Mesothelial cell of epicardium (in vitro differentiated cells): ENCODE results near the gene MIEF2. TPM values are rescaled to one million over a fixed set of nuclear protein-coding genes. Genes with fewer than 3 reads are reported as not detected.

Experiments used
- DNase-seq, 2 experiments: peaks; one replicate each; pipeline ENCODE4 v3.0.0; 2021; ENCODE audit warnings: low spot score in 2 of 2; ENCODE audit not compliant: unreplicated experiment in 2 of 2
- H3K27ac Mint-ChIP-seq: 2 replicates; pipeline ENCODE4 v1.8.0; 2021; ENCODE audit warnings: mixed read lengths
- H3K27me3 Mint-ChIP-seq: 2 replicates; pipeline ENCODE4 v1.8.0; 2021; ENCODE audit warnings: low read depth, mixed read lengths
- H3K36me3 Mint-ChIP-seq: 2 replicates; pipeline ENCODE4 v1.8.0; 2021; ENCODE audit warnings: mixed read lengths
- H3K4me1 Mint-ChIP-seq: 2 replicates; pipeline ENCODE4 v1.8.0; 2021; ENCODE audit warnings: mixed read lengths
- H3K4me3 Mint-ChIP-seq: 2 replicates; pipeline ENCODE4 v1.8.0; 2021; ENCODE audit warnings: mild to moderate bottlenecking, moderate library complexity, mixed read lengths
- H3K9me3 Mint-ChIP-seq: 2 replicates; pipeline ENCODE4 v1.8.0; 2021; ENCODE audit warnings: mixed read lengths
- total RNA-seq: library from RNA; stranded (reverse); gene quantifications from 3 replicates; pipeline ENCODE4 v1.2.1, GENCODE V29; 2021
- TF ChIP-seq, protein P1 (sequence below): fragments of 200-600 bp; sonication (generic); IDR thresholded peaks from one replicate; pipeline ENCODE4 v1.5.0; 2021; ENCODE audit warnings: antibody characterized with exemption; ENCODE audit not compliant: unreplicated experiment

MIEF2 gene
- total RNA-seq, 1 donor from 2014 or later = 23.8 TPM

DNA sequence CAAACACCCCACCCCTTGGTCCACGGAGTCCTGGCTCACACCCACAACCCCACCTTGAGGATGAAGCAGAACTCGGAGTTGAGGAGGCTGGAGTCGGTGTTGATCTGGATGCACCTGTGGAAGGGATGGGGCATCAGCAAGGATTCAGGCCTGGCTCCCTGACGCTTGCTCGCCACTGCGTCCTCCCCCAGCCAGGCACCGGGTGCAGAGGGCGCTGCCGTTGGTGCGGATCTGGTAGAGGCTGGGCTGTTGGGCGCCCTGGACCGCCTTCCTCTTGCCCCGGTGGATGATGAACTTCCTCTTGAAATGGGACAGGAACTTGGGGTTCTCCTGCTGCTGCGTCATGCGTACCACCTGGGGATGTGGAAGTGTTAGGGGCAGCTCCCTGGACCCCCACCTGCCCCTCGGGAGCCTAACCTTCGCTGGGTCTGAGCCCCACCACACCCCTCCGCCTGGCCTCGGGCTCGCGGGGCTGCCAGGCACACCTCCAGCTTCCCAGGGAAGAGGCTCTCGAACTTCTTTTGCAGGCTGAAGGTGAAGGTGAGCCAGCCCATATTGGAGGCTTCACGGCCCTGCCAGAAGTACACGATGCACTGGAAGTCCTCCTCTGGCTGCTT is 14.2 kb upstream of the MIEF2 start:
- H3K36me3 Mint-ChIP-seq = peaks cover 19% of the 10 kb centered on the region
- H3K4me1 Mint-ChIP-seq = peaks cover 13% of the 10 kb centered on the region
- H3K4me3 Mint-ChIP-seq = peak overlapping the region; percentile 45
- TF ChIP-seq, protein P1, sequence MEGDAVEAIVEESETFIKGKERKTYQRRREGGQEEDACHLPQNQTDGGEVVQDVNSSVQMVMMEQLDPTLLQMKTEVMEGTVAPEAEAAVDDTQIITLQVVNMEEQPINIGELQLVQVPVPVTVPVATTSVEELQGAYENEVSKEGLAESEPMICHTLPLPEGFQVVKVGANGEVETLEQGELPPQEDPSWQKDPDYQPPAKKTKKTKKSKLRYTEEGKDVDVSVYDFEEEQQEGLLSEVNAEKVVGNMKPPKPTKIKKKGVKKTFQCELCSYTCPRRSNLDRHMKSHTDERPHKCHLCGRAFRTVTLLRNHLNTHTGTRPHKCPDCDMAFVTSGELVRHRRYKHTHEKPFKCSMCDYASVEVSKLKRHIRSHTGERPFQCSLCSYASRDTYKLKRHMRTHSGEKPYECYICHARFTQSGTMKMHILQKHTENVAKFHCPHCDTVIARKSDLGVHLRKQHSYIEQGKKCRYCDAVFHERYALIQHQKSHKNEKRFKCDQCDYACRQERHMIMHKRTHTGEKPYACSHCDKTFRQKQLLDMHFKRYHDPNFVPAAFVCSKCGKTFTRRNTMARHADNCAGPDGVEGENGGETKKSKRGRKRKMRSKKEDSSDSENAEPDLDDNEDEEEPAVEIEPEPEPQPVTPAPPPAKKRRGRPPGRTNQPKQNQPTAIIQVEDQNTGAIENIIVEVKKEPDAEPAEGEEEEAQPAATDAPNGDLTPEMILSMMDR = no peak
- H3K27me3 Mint-ChIP-seq = no peaks in the 10 kb centered on the region
- H3K27ac Mint-ChIP-seq = no peak overlapping the region
- H3K9me3 Mint-ChIP-seq = no peaks in the 10 kb centered on the region
- DNase-seq = no peak

DNA sequence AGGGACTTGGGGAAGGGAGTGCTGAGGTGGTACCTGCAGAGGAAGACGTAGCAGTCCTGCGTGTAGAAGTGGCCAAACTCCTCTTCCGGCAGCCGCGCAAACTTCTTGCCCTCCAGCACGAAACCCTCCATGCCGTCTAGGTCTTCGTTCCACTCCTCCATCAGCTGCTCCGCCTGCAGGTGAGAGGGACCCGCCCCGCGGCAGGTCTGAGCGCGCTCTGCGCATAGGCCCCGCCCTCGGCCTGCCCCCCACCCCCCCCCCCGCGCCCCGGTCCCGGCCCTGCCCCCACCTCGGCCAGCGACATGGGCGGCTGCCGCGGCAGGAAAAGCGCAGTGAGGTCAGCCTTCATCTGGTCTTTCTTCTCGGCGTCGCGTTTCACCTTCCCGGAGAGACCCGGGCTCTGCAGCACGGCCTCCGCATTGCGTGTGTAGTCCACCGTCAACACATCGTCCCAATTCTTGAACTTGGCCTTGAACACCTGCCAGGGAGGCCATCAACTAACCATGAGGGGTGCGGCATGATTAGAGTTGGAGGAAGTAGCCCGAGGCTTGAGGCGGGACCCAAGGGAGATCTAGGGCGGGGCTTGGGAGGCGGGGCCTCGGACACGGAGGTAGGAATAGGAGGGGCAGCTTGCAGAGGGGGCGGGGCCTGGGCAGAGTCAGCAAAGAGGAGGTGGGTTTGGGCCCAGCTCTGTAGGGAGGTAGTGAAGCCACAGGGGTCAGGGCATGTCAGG is 13.4 kb upstream of the MIEF2 start:
- Mint-ChIP-seq H3K27ac (peak overlapping the region; percentile 89), H3K36me3 (peaks cover 25% of the 10 kb centered on the region), H3K27me3 (no peaks in the 10 kb centered on the region), H3K4me3 (peak overlapping the region; percentile 63), H3K4me1 (peaks cover 13% of the 10 kb centered on the region), H3K9me3 (no peaks in the 10 kb centered on the region)
- TF ChIP-seq, protein P1 = no peak
- DNase-seq = peak; percentile 57 to 70

DNA sequence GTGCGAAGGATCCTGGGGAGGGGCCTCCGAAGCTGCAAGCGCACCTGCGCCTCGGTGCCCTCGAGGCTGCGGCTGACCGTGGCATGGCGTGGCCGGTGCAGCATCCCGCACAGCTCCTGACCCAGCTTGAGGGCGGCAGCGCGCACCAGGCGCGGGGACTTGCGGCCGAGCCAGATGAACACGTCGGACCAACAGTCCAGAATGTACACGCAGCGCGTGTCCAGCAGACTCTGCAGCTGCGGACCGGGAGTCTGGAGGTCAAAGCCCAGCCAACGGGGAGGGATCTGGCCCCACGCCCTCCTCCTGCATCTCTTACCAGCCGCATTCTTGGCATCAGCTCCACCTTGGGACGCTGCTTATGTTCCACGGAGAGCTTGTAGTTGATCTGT is 12.9 kb upstream of the MIEF2 start:
- no peak overlapping the region for H3K4me3 Mint-ChIP-seq
- peaks cover 25% of the 10 kb centered on the region for H3K36me3 Mint-ChIP-seq
- TF ChIP-seq, protein P1 = no peak
- no peaks in the 10 kb centered on the region for H3K9me3 Mint-ChIP-seq
- H3K27me3 Mint-ChIP-seq = no peaks in the 10 kb centered on the region
- peaks cover 13% of the 10 kb centered on the region for H3K4me1 Mint-ChIP-seq
- H3K27ac Mint-ChIP-seq = peak overlapping the region; percentile 91
- no peak for DNase-seq

DNA sequence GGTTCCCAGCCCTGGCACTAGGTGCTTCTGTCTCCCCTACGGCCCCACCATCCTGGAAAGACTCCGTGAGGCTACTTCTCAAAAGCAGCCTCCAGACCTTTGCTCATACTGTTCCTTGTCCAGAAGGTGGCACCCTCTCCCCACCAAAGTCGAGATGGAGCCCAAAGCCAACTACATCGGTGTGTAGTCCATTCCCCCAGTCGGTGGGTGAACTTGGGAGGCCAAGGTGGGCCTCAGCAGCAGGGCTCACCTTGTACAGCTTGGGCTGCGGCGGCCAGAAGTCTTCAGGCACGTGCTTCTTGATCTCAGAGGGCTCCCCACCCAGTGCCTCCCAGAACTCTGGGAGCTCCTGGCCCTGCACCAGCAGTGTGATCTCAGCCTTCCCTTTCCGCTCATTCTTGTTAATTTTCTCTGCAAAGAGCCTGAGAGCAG is 12.1 kb upstream of the MIEF2 start:
- peaks cover 27% of the 10 kb centered on the region for H3K36me3 Mint-ChIP-seq
- H3K9me3 Mint-ChIP-seq = no peaks in the 10 kb centered on the region
- TF ChIP-seq, protein P1 = peak; percentile 22
- H3K27me3 Mint-ChIP-seq = no peaks in the 10 kb centered on the region
- H3K27ac Mint-ChIP-seq = peak overlapping the region; percentile 91
- peak overlapping the region; percentile 42 for H3K4me3 Mint-ChIP-seq
- peak in 1 of 2 experiments; percentile 66 for DNase-seq
- H3K4me1 Mint-ChIP-seq = peaks cover 13% of the 10 kb centered on the region

DNA sequence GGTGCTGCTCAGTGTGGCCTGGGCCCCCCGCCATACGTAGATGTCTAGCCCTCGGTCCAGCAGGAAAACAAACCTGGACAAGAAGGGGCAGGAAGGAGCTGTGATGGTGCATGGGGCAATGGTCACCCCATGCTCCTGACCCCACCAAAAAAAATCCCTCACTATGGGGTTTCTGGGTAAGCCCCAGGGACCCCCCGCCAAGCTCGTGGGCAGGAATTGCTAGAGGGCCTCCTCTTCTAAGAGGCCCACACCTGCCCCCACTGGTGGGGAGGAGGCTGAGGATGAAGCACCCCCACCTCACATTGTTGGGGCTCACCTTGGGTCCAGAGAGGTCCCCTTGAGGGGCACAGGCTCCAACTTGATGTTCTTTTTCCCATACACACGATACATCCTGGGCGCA is 11.7 kb upstream of the MIEF2 start:
- TF ChIP-seq, protein P1 = no peak
- Mint-ChIP-seq H3K36me3 (peaks cover 31% of the 10 kb centered on the region), H3K4me3 (no peak overlapping the region), H3K27me3 (no peaks in the 10 kb centered on the region), H3K27ac (no peak overlapping the region), H3K4me1 (peaks cover 13% of the 10 kb centered on the region), H3K9me3 (no peaks in the 10 kb centered on the region)
- DNase-seq = no peak
